Choroid plexus epithelial cell (primary cell): ENCODE data around the gene MTMR12.
A peak's percentile ranks its signal among the peaks of the same experiment; 100 is the strongest.
"Not testable (repeated sequence)": the region's sequence is repeated elsewhere in the genome, so short reads cannot be mapped to it uniquely, and the experiment has no call there.

Source experiments
- DNase-seq: peaks from one replicate; pipeline ENCODE4 v3.0.0-alpha.2; 2010; ENCODE audit warnings: low read depth
- H3K4me3 ChIP-seq: 2 replicates; pipeline ENCODE4 v1.5.1; 2011; ENCODE audit warnings: low read depth, mild to moderate bottlenecking, control low read depth, low read length, moderate library complexity
- CTCF ChIP-seq: conservative IDR thresholded peaks from 2 replicates; pipeline ENCODE4 v1.5.1; 2011; ENCODE audit warnings: low read depth, mild to moderate bottlenecking, control low read depth, inconsistent platforms, low read length, moderate library complexity

The MTMR12 gene

GRCh38 chr5:32299059-32299677 lies 13.6 kb downstream of the MTMR12 start:
- TF ChIP-seq CTCF, result no peak
- no peak overlapping the region for H3K4me3 ChIP-seq
- DNase-seq, result no peak

- TF ChIP-seq CTCF, result no peak
- DNase-seq, result no peak
- H3K4me3 ChIP-seq, result no peak overlapping the region
Measured at GRCh38 chr5:32298059-32298415, 14.7 kb downstream of the MTMR12 start.

- DNase-seq, result peak; percentile 36
- no peak for TF ChIP-seq CTCF
- no peak overlapping the region for H3K4me3 ChIP-seq
Measured at GRCh38 chr5:32297181-32298058, 15.3 kb downstream of the MTMR12 start.

GRCh38 chr5:32295966-32296772 lies 16.6 kb downstream of the MTMR12 start:
- not testable (repeated sequence) for H3K4me3 ChIP-seq
- peak; percentile 48 for DNase-seq

GRCh38 chr5:32291591-32291990 lies 21.1 kb downstream of the MTMR12 start:
- DNase-seq, result no peak
- TF ChIP-seq CTCF, result no peak
- no peak overlapping the region for H3K4me3 ChIP-seq

GRCh38 chr5:32290922-32291321 lies 21.8 kb downstream of the MTMR12 start:
- TF ChIP-seq CTCF, result no peak
- no peak overlapping the region for H3K4me3 ChIP-seq
- DNase-seq, result no peak

- not testable (repeated sequence) for DNase-seq, H3K4me3 ChIP-seq
Measured at GRCh38 chr5:32290501-32290900, 22.2 kb downstream of the MTMR12 start.

- not testable (repeated sequence) for DNase-seq, H3K4me3 ChIP-seq
Measured at GRCh38 chr5:32289986-32290385, 22.8 kb downstream of the MTMR12 start.

GRCh38 chr5:32288135-32288534 lies 24.6 kb downstream of the MTMR12 start:
- H3K4me3 ChIP-seq, DNase-seq: not testable (repeated sequence)

GRCh38 chr5:32287525-32287924 lies 25.2 kb downstream of the MTMR12 start:
- not testable (repeated sequence) for DNase-seq, H3K4me3 ChIP-seq
